ENCODE data around the gene PGAP1. TPM values are rescaled to one million over a fixed set of nuclear protein-coding genes. Genes with fewer than 3 reads are reported as not detected.

The PGAP1 gene
- total and polyA plus RNA-seq, 9 of the 15 experiments (the other 6 are each of a cell fraction or from before 2014, with no cell fraction given): 0.08 to 0.73 (median 0.52) TPM

DNA sequence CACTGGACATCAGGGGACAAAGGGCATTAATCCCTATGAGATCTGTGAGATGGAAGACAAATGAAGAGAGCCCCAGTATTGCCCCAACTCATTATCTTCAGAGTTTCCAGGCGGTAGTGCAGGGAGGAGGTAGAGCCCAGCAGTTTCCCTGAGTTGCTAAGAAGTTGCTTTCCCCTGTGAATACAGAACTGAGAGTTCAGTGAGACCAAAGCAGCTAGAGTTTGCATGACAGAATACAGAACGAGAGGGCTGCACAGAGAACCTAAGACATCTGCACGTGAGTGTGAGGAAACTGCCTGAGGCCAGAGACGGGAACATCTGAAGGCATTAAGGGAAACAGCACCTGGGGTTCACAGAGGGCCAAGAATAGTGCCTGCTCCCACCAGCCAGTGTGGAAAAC is 18.1 kb upstream of the PGAP1 start:
- Histone ChIP-seq H3K9ac (ENCODE audit: insufficient read depth in 1 of 2, low read depth in 2 of 2, low read length in 2 of 2) (no peak overlapping the region), H4K20me1 (replicated peaks; ENCODE audit: control insufficient read depth, insufficient read depth, low read length) (no peaks in the 10 kb centered on the region), H3K79me2 (ENCODE audit: control insufficient read depth, insufficient read depth, low read length) (no peaks in the 10 kb centered on the region), H3K36me3 (ENCODE audit: control insufficient read depth, insufficient read depth, low read length) (no peaks in the 10 kb centered on the region), H3K4me1 (replicated peaks in 1 of 2; ENCODE audit: control insufficient read depth in 2 of 2, insufficient read depth in 2 of 2, low read length in 2 of 2) (no peaks in the 10 kb centered on the region), H3K9me1 (ENCODE audit: control insufficient read depth, insufficient read depth, low read length) (no peaks in the 10 kb centered on the region), H3K4me2 (ENCODE audit: insufficient read depth, low read length) (no peak overlapping the region), H3K27me3 (ENCODE audit: control insufficient read depth in 2 of 2, insufficient read depth in 2 of 2, low read length in 2 of 2) (no peaks in the 10 kb centered on the region), H2AFZ (ENCODE audit: low read depth, low read length) (no peak overlapping the region), H3K9me3 (replicated peaks; ENCODE audit: control insufficient read depth, insufficient read depth, low read depth, low read length) (no peaks in the 10 kb centered on the region), H3K4me3 (no peak overlapping the region), H3K27ac (ENCODE audit: extremely low read depth, low read depth, low read length) (no peak overlapping the region)
- no peak for DNase-seq (ENCODE audit: extremely low read depth in 1 of 4, low spot score in 3 of 4)
- CTCF ChIA-PET (ENCODE audit: low intra/inter-chr PET ratio): no interaction called here
- in situ Hi-C loops (cut with MboI): no loop called here
- no peak for FAIRE-seq
- POLR2A ChIA-PET: no interaction called here
- WGBS (ENCODE audit: insufficient coverage, low coverage, missing lambda C conversion rate): 0% methylated on average over 4 of the region's 4 CpGs
- no peak for ATAC-seq
- intact Hi-C loops (cut with micrococcal nuclease): no loop called here
- no TSS peak for BruUV-seq (replicated peaks)
- TF ChIP-seq ZNF212 (CRISPR knock-in tag; IDR thresholded peaks at IDR 0.05) (no peak), NCOA6 (IDR thresholded peaks at IDR 0.05) (no peak), HSF4 (CRISPR knock-in tag; IDR thresholded peaks at IDR 0.05; ENCODE audit: borderline replicate concordance) (no peak), ZNF76 (CRISPR knock-in tag; IDR thresholded peaks at IDR 0.05; ENCODE audit: borderline replicate concordance) (no peak), DDX20 (tag; IDR thresholded peaks at IDR 0.05; ENCODE audit: low read depth) (no peak), ZNF124 (CRISPR knock-in tag; IDR thresholded peaks at IDR 0.05) (no peak), ZNF23 (CRISPR knock-in tag; IDR thresholded peaks at IDR 0.05) (no peak), RAD51 (IDR thresholded peaks at IDR 0.05; ENCODE audit: borderline replicate concordance, low read depth) (no peak), TOE1 (IDR thresholded peaks at IDR 0.05; ENCODE audit: borderline replicate concordance) (no peak), TOE1 (CRISPR knock-in tag; IDR thresholded peaks at IDR 0.05; ENCODE audit: borderline replicate concordance, low read depth) (no peak), RHOXF2B (CRISPR knock-in tag; conservative IDR thresholded peaks at IDR 0.05) (no peak), CC2D1A (IDR thresholded peaks at IDR 0.05) (no peak)
- TF ChIP-seq, protein P1, sequence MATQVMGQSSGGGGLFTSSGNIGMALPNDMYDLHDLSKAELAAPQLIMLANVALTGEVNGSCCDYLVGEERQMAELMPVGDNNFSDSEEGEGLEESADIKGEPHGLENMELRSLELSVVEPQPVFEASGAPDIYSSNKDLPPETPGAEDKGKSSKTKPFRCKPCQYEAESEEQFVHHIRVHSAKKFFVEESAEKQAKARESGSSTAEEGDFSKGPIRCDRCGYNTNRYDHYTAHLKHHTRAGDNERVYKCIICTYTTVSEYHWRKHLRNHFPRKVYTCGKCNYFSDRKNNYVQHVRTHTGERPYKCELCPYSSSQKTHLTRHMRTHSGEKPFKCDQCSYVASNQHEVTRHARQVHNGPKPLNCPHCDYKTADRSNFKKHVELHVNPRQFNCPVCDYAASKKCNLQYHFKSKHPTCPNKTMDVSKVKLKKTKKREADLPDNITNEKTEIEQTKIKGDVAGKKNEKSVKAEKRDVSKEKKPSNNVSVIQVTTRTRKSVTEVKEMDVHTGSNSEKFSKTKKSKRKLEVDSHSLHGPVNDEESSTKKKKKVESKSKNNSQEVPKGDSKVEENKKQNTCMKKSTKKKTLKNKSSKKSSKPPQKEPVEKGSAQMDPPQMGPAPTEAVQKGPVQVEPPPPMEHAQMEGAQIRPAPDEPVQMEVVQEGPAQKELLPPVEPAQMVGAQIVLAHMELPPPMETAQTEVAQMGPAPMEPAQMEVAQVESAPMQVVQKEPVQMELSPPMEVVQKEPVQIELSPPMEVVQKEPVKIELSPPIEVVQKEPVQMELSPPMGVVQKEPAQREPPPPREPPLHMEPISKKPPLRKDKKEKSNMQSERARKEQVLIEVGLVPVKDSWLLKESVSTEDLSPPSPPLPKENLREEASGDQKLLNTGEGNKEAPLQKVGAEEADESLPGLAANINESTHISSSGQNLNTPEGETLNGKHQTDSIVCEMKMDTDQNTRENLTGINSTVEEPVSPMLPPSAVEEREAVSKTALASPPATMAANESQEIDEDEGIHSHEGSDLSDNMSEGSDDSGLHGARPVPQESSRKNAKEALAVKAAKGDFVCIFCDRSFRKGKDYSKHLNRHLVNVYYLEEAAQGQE (IDR thresholded peaks at IDR 0.05; ENCODE audit: borderline replicate concordance): no peak
- TF ChIP-seq, protein P1 (CRISPR knock-in tag; IDR thresholded peaks at IDR 0.05; ENCODE audit: low read depth): no peak
- TF ChIP-seq, protein P2, sequence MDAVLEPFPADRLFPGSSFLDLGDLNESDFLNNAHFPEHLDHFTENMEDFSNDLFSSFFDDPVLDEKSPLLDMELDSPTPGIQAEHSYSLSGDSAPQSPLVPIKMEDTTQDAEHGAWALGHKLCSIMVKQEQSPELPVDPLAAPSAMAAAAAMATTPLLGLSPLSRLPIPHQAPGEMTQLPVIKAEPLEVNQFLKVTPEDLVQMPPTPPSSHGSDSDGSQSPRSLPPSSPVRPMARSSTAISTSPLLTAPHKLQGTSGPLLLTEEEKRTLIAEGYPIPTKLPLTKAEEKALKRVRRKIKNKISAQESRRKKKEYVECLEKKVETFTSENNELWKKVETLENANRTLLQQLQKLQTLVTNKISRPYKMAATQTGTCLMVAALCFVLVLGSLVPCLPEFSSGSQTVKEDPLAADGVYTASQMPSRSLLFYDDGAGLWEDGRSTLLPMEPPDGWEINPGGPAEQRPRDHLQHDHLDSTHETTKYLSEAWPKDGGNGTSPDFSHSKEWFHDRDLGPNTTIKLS (IDR thresholded peaks at IDR 0.05; ENCODE audit: borderline replicate concordance, low read depth): no peak
